T follicular helper cell (primary cell): ENCODE results near the gene NCOA1.
"Not testable (repeated sequence)": the region's sequence is repeated elsewhere in the genome, so short reads cannot be mapped to it uniquely, and the experiment has no call there.

ENCODE experiments used
- DNase-seq: peaks from one replicate; pipeline ENCODE4 v3.0.0-alpha.2; 2020; ENCODE audit warnings: low read depth

NCOA1 gene

GRCh38 chr2:24632172-24632571, 141.1 kb downstream of the NCOA1 start:
- DNase-seq = no peak

- DNase-seq = no peak
Observed at GRCh38 chr2:24635181-24635580, 144.1 kb downstream of the NCOA1 start.

- no peak for DNase-seq
Observed at GRCh38 chr2:24638568-24638967, 147.5 kb downstream of the NCOA1 start.

- DNase-seq = no peak
Observed at GRCh38 chr2:24642351-24642750, 151.3 kb downstream of the NCOA1 start.

GRCh38 chr2:24643051-24643450, 152.0 kb downstream of the NCOA1 start:
- DNase-seq = no peak

- DNase-seq = no peak
Observed at GRCh38 chr2:24644032-24644431, 153.0 kb downstream of the NCOA1 start.

GRCh38 chr2:24650997-24651642, 160.1 kb downstream of the NCOA1 start:
- DNase-seq = no peak

- DNase-seq = no peak
Observed at GRCh38 chr2:24651643-24652003, 160.6 kb downstream of the NCOA1 start.

- DNase-seq = no peak
Observed at GRCh38 chr2:24652265-24653182, 161.5 kb downstream of the NCOA1 start.

GRCh38 chr2:24657818-24658217, 166.8 kb downstream of the NCOA1 start:
- DNase-seq = no peak

GRCh38 chr2:24658531-24659202, 167.6 kb downstream of the NCOA1 start:
- DNase-seq = no peak

GRCh38 chr2:24659862-24660261, 168.8 kb downstream of the NCOA1 start:
- no peak for DNase-seq

GRCh38 chr2:24667542-24667941, 176.5 kb downstream of the NCOA1 start:
- no peak for DNase-seq

- no peak for DNase-seq
Observed at GRCh38 chr2:24671230-24671629, 180.2 kb downstream of the NCOA1 start.

GRCh38 chr2:24672589-24672988, 181.5 kb downstream of the NCOA1 start:
- no peak for DNase-seq

GRCh38 chr2:24675338-24675737, 184.3 kb downstream of the NCOA1 start:
- no peak for DNase-seq

GRCh38 chr2:24676493-24676892, 185.4 kb downstream of the NCOA1 start:
- DNase-seq = no peak

- DNase-seq = not testable (repeated sequence)
Observed at GRCh38 chr2:24678066-24678465, 187.0 kb downstream of the NCOA1 start.

GRCh38 chr2:24680196-24680595, 189.1 kb downstream of the NCOA1 start:
- DNase-seq = no peak

GRCh38 chr2:24682304-24682703, 191.2 kb downstream of the NCOA1 start:
- DNase-seq = no peak

GRCh38 chr2:24683408-24683807, 192.4 kb downstream of the NCOA1 start:
- no peak for DNase-seq

- no peak for DNase-seq
Observed at GRCh38 chr2:24690524-24690923, 199.5 kb downstream of the NCOA1 start.

- no peak for DNase-seq
Observed at GRCh38 chr2:24691806-24692205, 200.8 kb downstream of the NCOA1 start.
